IMR-90 (cell line): ENCODE results near the gene SIK2. TPM values are rescaled to one million over a fixed set of nuclear protein-coding genes. Genes with fewer than 3 reads are reported as not detected.

ENCODE experiments used
- ATAC-seq: fragments of 200-7000 bp; cut with Tn5 transposase; 2 replicates; pipeline ENCODE4 v1.9.1; 2020; ENCODE audit warnings: low read depth, mild to moderate bottlenecking, moderate library complexity
- BruUV-seq: library from RNA; stranded (reverse); fragments of 400-500 nt; replicated peaks from 2 replicates; lab custom pipeline; 2021; lab: Mats Ljungman, UMichigan
- CTCF ChIA-PET: fragments of 300-600 bp; formaldehyde crosslinking; extraction: SDS; loops from one replicate; lab custom pipeline; 2021; ENCODE audit warnings: antibody characterized with exemption; lab: Yijun Ruan, JAX
- POLR2A ChIA-PET: fragments of 300-600 bp; sonication (Branson Sonifier 250); formaldehyde crosslinking; loops from one replicate; lab custom pipeline; 2022; ENCODE audit warnings: antibody characterized with exemption; ENCODE audit not compliant: unreplicated experiment; lab: Charles Lee
- DNase-seq: peaks from one replicate; pipeline ENCODE4 v3.0.0; 2013
- H2AFZ ChIP-seq: replicated peaks from 2 replicates; pipeline ENCODE3; 2013; ENCODE audit warnings: low read length, mild to moderate bottlenecking; ENCODE audit not compliant: poor library complexity
- H2AK5ac ChIP-seq: 2 replicates; pipeline ENCODE4 v1.6.1; 2013; ENCODE audit warnings: low read depth, low read length, inconsistent platforms
- H2AK9ac ChIP-seq: replicated peaks from 2 replicates; pipeline ENCODE3; 2013; ENCODE audit warnings: mild to moderate bottlenecking, low read depth, low read length, moderate library complexity; ENCODE audit not compliant: poor library complexity
- H2BK120ac ChIP-seq: 2 replicates; pipeline ENCODE4 v1.6.1; 2013; ENCODE audit warnings: low read depth, low read length, inconsistent platforms
- H2BK15ac ChIP-seq: 3 replicates; pipeline ENCODE4 v1.6.1; 2013; ENCODE audit warnings: low read depth, low read length, inconsistent platforms
- H2BK20ac ChIP-seq: 2 replicates; pipeline ENCODE4 v1.6.1; 2013; ENCODE audit warnings: low read depth, mild to moderate bottlenecking, inconsistent platforms, low read length, moderate library complexity
- H2BK5ac ChIP-seq: 2 replicates; pipeline ENCODE4 v1.6.1; 2013; ENCODE audit warnings: mild to moderate bottlenecking, low read depth, low read length, inconsistent platforms; ENCODE audit not compliant: poor library complexity, severe bottlenecking
- H3K14ac ChIP-seq: replicated peaks from 2 replicates; pipeline ENCODE4 v1.6.1; 2013; ENCODE audit warnings: low read depth, low read length, inconsistent platforms
- H3K18ac ChIP-seq: 2 replicates; pipeline ENCODE4 v1.6.1; 2013; ENCODE audit warnings: low read depth, low read length, control low read depth
- H3K23ac ChIP-seq: 2 replicates; pipeline ENCODE4 v1.6.1; 2013; ENCODE audit warnings: low read depth, low read length, inconsistent platforms
- H3K27ac ChIP-seq: 2 replicates; pipeline ENCODE4 v1.5.1; 2013; ENCODE audit warnings: mild to moderate bottlenecking, control low read depth, low read length; ENCODE audit not compliant: insufficient read depth
- H3K27me3 ChIP-seq: 2 replicates; pipeline ENCODE4 v1.6.1; 2013; ENCODE audit warnings: low read length; ENCODE audit not compliant: control insufficient read depth, insufficient read depth
- H3K36me3 ChIP-seq: 2 replicates; pipeline ENCODE4 v1.6.1; 2013; ENCODE audit warnings: low read length, mixed read lengths; ENCODE audit not compliant: control insufficient read depth, insufficient read depth
- H3K4ac ChIP-seq: 2 replicates; pipeline ENCODE4 v1.6.1; 2013; ENCODE audit warnings: low read depth, low read length, inconsistent platforms
- H3K4me1 ChIP-seq: 2 replicates; pipeline ENCODE4 v1.6.1; 2013; ENCODE audit warnings: low read length, mixed read lengths; ENCODE audit not compliant: control insufficient read depth, insufficient read depth
- H3K4me2 ChIP-seq: 2 replicates; pipeline ENCODE4 v1.6.1; 2013; ENCODE audit warnings: low read depth, mild to moderate bottlenecking, control low read depth, low read length, moderate library complexity
- H3K4me3 ChIP-seq: 2 replicates; pipeline ENCODE4 v1.5.1; 2013; ENCODE audit warnings: low read depth, mild to moderate bottlenecking, control low read depth, low read length, moderate library complexity; ENCODE audit not compliant: insufficient read depth
- H3K56ac ChIP-seq: 2 replicates; pipeline ENCODE4 v1.6.1; 2013; ENCODE audit warnings: low read length, inconsistent platforms; ENCODE audit not compliant: insufficient read depth; ENCODE audit errors: extremely low read depth
- H3K79me1 ChIP-seq, 2 experiments: 2 replicates each; pipeline ENCODE4 v1.6.1; 2013; ENCODE audit warnings: low read length in 2 of 2, inconsistent platforms in 1 of 2, low read depth in 1 of 2
- H3K9ac ChIP-seq: 2 replicates; pipeline ENCODE4 v1.6.1; 2013; ENCODE audit warnings: low read depth, low read length, control low read depth
- H3K9me1 ChIP-seq: 2 replicates; pipeline ENCODE4 v1.6.1; 2013; ENCODE audit warnings: low read length, inconsistent platforms; ENCODE audit not compliant: insufficient read depth
- H3K9me3 ChIP-seq: 2 replicates; pipeline ENCODE4 v1.6.1; 2013; ENCODE audit warnings: low read length; ENCODE audit not compliant: control insufficient read depth, insufficient read depth
- H4K20me1 ChIP-seq: 2 replicates; pipeline ENCODE4 v1.6.1; 2013; ENCODE audit warnings: low read length, inconsistent platforms; ENCODE audit not compliant: insufficient read depth
- H4K5ac ChIP-seq: 2 replicates; pipeline ENCODE4 v1.6.1; 2013; ENCODE audit warnings: mild to moderate bottlenecking, low read depth, low read length, control low read depth
- H4K8ac ChIP-seq, 2 experiments: 2 replicates each; pipeline ENCODE4 v1.6.1; 2013; ENCODE audit warnings: low read depth in 2 of 2, low read length in 2 of 2, control low read depth in 1 of 2, inconsistent platforms in 1 of 2
- H4K91ac ChIP-seq: 2 replicates; pipeline ENCODE4 v1.6.1; 2013; ENCODE audit warnings: low read depth, low read length, inconsistent platforms; ENCODE audit not compliant: insufficient read depth
- CEBPB ChIP-seq: IDR thresholded peaks from 2 replicates; pipeline ENCODE4 v1.6.1; 2012; ENCODE audit warnings: low read depth, low read length, improper control_type of control experiment
- CHD1 ChIP-seq: IDR thresholded peaks from 2 replicates; pipeline ENCODE4 v1.6.1; 2012; ENCODE audit warnings: low read depth, low read length, improper control_type of control experiment
- FOS ChIP-seq: fragments of 150-350 bp; IDR thresholded peaks from 2 replicates; pipeline ENCODE4 v1.6.1; 2016; ENCODE audit warnings: low read depth, low read length
- MAZ ChIP-seq: IDR thresholded peaks from 2 replicates; pipeline ENCODE4 v1.6.1; 2012; ENCODE audit warnings: low read depth, mild to moderate bottlenecking, low read length, improper control_type of control experiment, moderate library complexity, borderline replicate concordance
- RCOR1 ChIP-seq: IDR thresholded peaks from 2 replicates; pipeline ENCODE4 v1.6.1; 2012; ENCODE audit warnings: mild to moderate bottlenecking, low read length, improper control_type of control experiment; ENCODE audit not compliant: insufficient replicate concordance
- RFX5 ChIP-seq: IDR thresholded peaks from 2 replicates; pipeline ENCODE4 v1.8.0; 2012; ENCODE audit warnings: low read depth, mild to moderate bottlenecking, low read length, moderate library complexity
- SMC3 ChIP-seq: fragments of 150-350 bp; IDR thresholded peaks from 2 replicates; pipeline ENCODE4 v1.6.1; 2016; ENCODE audit warnings: low read depth, mild to moderate bottlenecking, antibody characterized with exemption, low read length, moderate library complexity
- WGBS, 2 experiments: methylation state at CpG; one replicate each; pipeline versions ENCODE4 v1.1.5 to v1.1.7; 2013; ENCODE audit warnings: missing lambda C conversion rate in 2 of 2; ENCODE audit not compliant: insufficient read length in 1 of 2; ENCODE audit errors: extremely low coverage in 2 of 2; 5-methylcytosine and 5-hydroxymethylcytosine counted together
- dilution Hi-C: fragments of 300-500 bp; cut with HindIII; formaldehyde crosslinking; loops from one replicate; pipeline ENCODE4 v1.14.3; 2018; ENCODE audit warnings: low sequenced_read_pairs; ENCODE audit not compliant: unreplicated experiment
- in situ Hi-C: fragments of 300-500 bp; cut with MboI; formaldehyde crosslinking; loops from 3 replicates; pipeline ENCODE4 v1.14.3; 2019; ENCODE audit warnings: low sequenced_read_pairs, inconsistent platforms, mixed read lengths
- intact Hi-C: fragments of 100-400 bp; cut with micrococcal nuclease; formaldehyde crosslinking; loops from 2 replicates; pipeline ENCODE4 v1.10.0; 2022
- polyA plus RNA-seq, 3 experiments: library from polyadenylated mRNA; depleted of rRNA; stranded (reverse); fragments of >200 nt; gene quantifications; 2 replicates each; pipeline ENCODE4 v1.2.3, GENCODE V29; 2012; ENCODE audit warnings: low replicate concordance in 1 of 3
- total RNA-seq: library from RNA; depleted of rRNA; stranded (reverse); fragments of >200 nt; gene quantifications from 2 replicates; pipeline ENCODE4 v1.2.3, GENCODE V29; 2012
- TF ChIP-seq, protein P1 (sequence below): conservative IDR thresholded peaks from 2 replicates; pipeline ENCODE4 v1.5.1; 2012; ENCODE audit warnings: mild to moderate bottlenecking, low read depth, low read length, improper control_type of control experiment
- TF ChIP-seq, protein P2 (sequence below): fragments of 150-350 bp; IDR thresholded peaks from 2 replicates; pipeline ENCODE4 v1.6.1; 2017; ENCODE audit warnings: mild to moderate bottlenecking, antibody characterized with exemption, low read length, low read depth
- TF ChIP-seq, protein P3 (sequence below): fragments of 150-350 bp; IDR thresholded peaks from 2 replicates; pipeline ENCODE4 v1.6.1; 2016; ENCODE audit warnings: low read depth, mild to moderate bottlenecking, low read length, moderate library complexity, borderline replicate concordance

SIK2 gene
- total and polyA plus RNA-seq, 2 of the 4 experiments (the other 2 are of a cell fraction) = 7.9 to 10.4 TPM

DNA sequence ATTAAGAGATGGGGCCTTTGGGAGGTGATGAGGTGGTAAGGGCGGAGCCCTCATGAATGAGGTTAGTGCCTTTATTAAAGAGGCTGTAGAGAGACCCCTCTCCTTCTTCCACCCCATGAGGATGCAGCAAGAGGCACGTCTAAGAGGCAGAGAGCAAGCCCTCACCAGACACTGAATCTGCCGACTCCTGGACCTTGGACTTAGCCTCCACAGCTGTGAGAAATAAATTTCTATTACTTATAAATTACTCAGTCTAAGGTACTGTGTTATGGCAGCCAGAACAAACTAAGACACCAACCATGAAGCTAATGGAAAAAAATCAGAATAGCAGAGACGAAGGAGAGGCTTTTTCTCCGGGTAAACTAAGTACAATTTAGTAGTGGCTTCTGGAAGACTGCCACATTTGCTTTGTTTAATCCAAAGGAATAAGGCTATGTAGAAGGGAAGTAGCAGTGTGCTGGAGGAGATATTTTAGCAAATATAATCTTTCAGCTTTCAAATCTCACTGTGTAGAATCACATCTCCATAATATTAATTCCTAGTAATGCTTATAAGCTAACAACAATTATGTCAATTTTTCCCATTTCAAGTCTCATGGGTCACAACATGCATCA is 12.3 kb upstream of the SIK2 start:
- Histone ChIP-seq H2AK5ac (no peak overlapping the region), H2BK15ac (no peak overlapping the region), H2AFZ (no peak overlapping the region), H3K4me3 (no peak overlapping the region), H3K9me1 (no peaks in the 10 kb centered on the region), H3K18ac (no peak overlapping the region), H4K5ac (no peak overlapping the region), H3K27me3 (0 out of 2 replicates have a peak, but pooled peaks cover 2% of the 10 kb centered on the region), H4K20me1 (no peaks in the 10 kb centered on the region), H3K9me3 (peaks cover 2% of the 10 kb centered on the region; the same call in 1 of the 2 replicates), H3K36me3 (no peaks in the 10 kb centered on the region), H3K79me1 (no peaks in the 10 kb centered on the region), H3K4me2 (no peak overlapping the region), H2BK20ac (no peak overlapping the region), H4K8ac (no peak overlapping the region), H2BK120ac (no peak overlapping the region), H2BK5ac (no peak overlapping the region), H3K14ac (no peak overlapping the region), H3K27ac (no peak overlapping the region), H4K91ac (no peak overlapping the region), H2AK9ac (no peak overlapping the region), H3K4me1 (peaks cover 2% of the 10 kb centered on the region; the same call in 1 of the 2 replicates), H3K23ac (no peak overlapping the region), H3K56ac (no peak overlapping the region), H3K4ac (no peak overlapping the region), H3K9ac (no peak overlapping the region)
- no peak for DNase-seq
- TF ChIP-seq, protein P1, sequence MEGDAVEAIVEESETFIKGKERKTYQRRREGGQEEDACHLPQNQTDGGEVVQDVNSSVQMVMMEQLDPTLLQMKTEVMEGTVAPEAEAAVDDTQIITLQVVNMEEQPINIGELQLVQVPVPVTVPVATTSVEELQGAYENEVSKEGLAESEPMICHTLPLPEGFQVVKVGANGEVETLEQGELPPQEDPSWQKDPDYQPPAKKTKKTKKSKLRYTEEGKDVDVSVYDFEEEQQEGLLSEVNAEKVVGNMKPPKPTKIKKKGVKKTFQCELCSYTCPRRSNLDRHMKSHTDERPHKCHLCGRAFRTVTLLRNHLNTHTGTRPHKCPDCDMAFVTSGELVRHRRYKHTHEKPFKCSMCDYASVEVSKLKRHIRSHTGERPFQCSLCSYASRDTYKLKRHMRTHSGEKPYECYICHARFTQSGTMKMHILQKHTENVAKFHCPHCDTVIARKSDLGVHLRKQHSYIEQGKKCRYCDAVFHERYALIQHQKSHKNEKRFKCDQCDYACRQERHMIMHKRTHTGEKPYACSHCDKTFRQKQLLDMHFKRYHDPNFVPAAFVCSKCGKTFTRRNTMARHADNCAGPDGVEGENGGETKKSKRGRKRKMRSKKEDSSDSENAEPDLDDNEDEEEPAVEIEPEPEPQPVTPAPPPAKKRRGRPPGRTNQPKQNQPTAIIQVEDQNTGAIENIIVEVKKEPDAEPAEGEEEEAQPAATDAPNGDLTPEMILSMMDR = no peak
- no peak for TF ChIP-seq CEBPB
- TF ChIP-seq RFX5 = no peak
- no peak for TF ChIP-seq RCOR1
- TF ChIP-seq, protein P2, sequence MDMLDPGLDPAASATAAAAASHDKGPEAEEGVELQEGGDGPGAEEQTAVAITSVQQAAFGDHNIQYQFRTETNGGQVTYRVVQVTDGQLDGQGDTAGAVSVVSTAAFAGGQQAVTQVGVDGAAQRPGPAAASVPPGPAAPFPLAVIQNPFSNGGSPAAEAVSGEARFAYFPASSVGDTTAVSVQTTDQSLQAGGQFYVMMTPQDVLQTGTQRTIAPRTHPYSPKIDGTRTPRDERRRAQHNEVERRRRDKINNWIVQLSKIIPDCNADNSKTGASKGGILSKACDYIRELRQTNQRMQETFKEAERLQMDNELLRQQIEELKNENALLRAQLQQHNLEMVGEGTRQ = no peak
- TF ChIP-seq SMC3 = no peak
- no peak for TF ChIP-seq FOS
- no peak for TF ChIP-seq MAZ
- TF ChIP-seq CHD1 = no peak
- TF ChIP-seq, protein P3, sequence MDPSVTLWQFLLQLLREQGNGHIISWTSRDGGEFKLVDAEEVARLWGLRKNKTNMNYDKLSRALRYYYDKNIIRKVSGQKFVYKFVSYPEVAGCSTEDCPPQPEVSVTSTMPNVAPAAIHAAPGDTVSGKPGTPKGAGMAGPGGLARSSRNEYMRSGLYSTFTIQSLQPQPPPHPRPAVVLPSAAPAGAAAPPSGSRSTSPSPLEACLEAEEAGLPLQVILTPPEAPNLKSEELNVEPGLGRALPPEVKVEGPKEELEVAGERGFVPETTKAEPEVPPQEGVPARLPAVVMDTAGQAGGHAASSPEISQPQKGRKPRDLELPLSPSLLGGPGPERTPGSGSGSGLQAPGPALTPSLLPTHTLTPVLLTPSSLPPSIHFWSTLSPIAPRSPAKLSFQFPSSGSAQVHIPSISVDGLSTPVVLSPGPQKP = no peak
- in situ Hi-C loops (loop anchor here (5.0 to 25.0 kb wide), 2 partner anchors 252 to 397 kb away; no protein-coding TSS in a partner anchor), dilution Hi-C loops (no loop called here), intact Hi-C loops (loop anchor here (5.0 to 10.0 kb wide), 2 partner anchors 135 to 252 kb away; no protein-coding TSS in a partner anchor)
- CTCF ChIA-PET = no interaction called here
- ATAC-seq = no peak
- WGBS, 2 experiments = no CpG with 5 or more reads among the region's 5 CpGs
- POLR2A ChIA-PET = no interaction called here
- no TSS peak for BruUV-seq
